Posterior vena cava (tissue), 2 donors: ENCODE measurements around the gene RXRB. TPM values are rescaled to one million over a fixed set of nuclear protein-coding genes. Genes with fewer than 3 reads are reported as not detected.

Experiments used
- DNase-seq: peaks from one replicate; pipeline ENCODE4 v3.0.0-alpha.2; 2020; ENCODE audit warnings: low spot score
- intact Hi-C, 2 donors: fragments of 100-400 bp; cut with DNase I; formaldehyde crosslinking; loops; one replicate each; pipeline versions ENCODE4 v1.14.1 to v1.14.2; 2022 to 2023
- microRNA-seq, 2 donors: library from miRNA; unstranded; fragments of <30 nt; microRNA quantifications; one replicate each; pipeline ENCODE4 v1.2.0, GENCODE V29; 2020 to 2021; ENCODE audit warnings: borderline microRNAs expressed in 2 of 2
- total RNA-seq, 2 donors: library from RNA; stranded (reverse); fragmentation: NEBNext Ultra II Directional; extraction: Animal tissue kit (Norgen Biotek cat#: 25700); gene quantifications; one replicate each; pipeline ENCODE4 v1.2.1, GENCODE V29; 2021
- donor health status: DM: yes; HTN: yes; CAD: no.
- donor health status: DM: yes; HTN: yes; CAD: no.

Gene RXRB
- total RNA-seq, 2 donors from 2014 or later = 31.3 to 31.7 TPM

GRCh38 chr6:33144373-33144772 lies 56.1 kb downstream of the RXRB start:
- intact Hi-C loops = no loop called here

More at GRCh38 chr6:33144373-33144772, 56.1 kb downstream of the RXRB start:
- DNase-seq = peak; percentile 52

Small RNAs within 50 kb of the gene (microRNA-seq; reads per million reads assigned to microRNA genes)
- gene MIR219A1 = 0.97 to 1.0 reads per million in 2 donors

Other genes with a start within 250 kb of the RXRB start
- gene HLA-DMA, start 247.6 kb downstream of the RXRB start, total RNA-seq = 10 to 100 TPM; 16.1 to 35.0 TPM
- 100 to 1,000 TPM; 125 to 129 TPM for gene BRD2, start 232.1 kb downstream of the RXRB start, total RNA-seq
- 1 to 10 TPM; 3.1 to 3.5 TPM for gene HLA-DOA, start 191.1 kb downstream of the RXRB start, total RNA-seq
- gene HLA-DPA1, start 127.0 kb downstream of the RXRB start, total RNA-seq = 10 to 100 TPM; 44.4 to 84.9 TPM
- gene HLA-DPB1, start 124.7 kb downstream of the RXRB start, total RNA-seq = 10 to 100 TPM; 37.4 to 63.9 TPM
- gene COL11A2, start 8.2 kb downstream of the RXRB start, total RNA-seq = 1 to 10 TPM in 1 of 2 donors, under 1 TPM in 1; 0.43 to 1.0 TPM
- 10 to 100 TPM; 79.4 to 86.2 TPM for gene SLC39A7, start 202 bp upstream of the RXRB start, total RNA-seq
- gene HSD17B8, start 4.0 kb upstream of the RXRB start, total RNA-seq = 1 to 10 TPM; 2.8 to 4.0 TPM
- 10 to 100 TPM; 29.8 to 32.2 TPM for gene RING1, start 7.8 kb upstream of the RXRB start, total RNA-seq
- gene VPS52, start 71.2 kb upstream of the RXRB start, total RNA-seq = 10 to 100 TPM; 27.8 to 44.0 TPM
- gene RPS18, start 71.4 kb upstream of the RXRB start, total RNA-seq = 1,000 to 10,000 TPM; 1,709 to 1,844 TPM
- gene B3GALT4, start 76.5 kb upstream of the RXRB start, total RNA-seq = 10 to 100 TPM in 1 of 2 donors, 1 to 10 TPM in 1; 9.5 to 14.1 TPM
- 10 to 100 TPM; 31.7 to 40.3 TPM for gene WDR46, start 88.6 kb upstream of the RXRB start, total RNA-seq
- 10 to 100 TPM; 29.1 to 31.0 TPM for gene PFDN6, start 88.9 kb upstream of the RXRB start, total RNA-seq
- 10 to 100 TPM; 52.4 to 52.8 TPM for gene RGL2, start 98.3 kb upstream of the RXRB start, total RNA-seq
- 10 to 100 TPM; 57.7 to 65.8 TPM for gene TAPBP, start 113.4 kb upstream of the RXRB start, total RNA-seq
- 10 to 100 TPM; 15.7 to 17.0 TPM for gene ZBTB22, start 117.1 kb upstream of the RXRB start, total RNA-seq
- 10 to 100 TPM; 30.3 to 42.3 TPM for gene DAXX, start 122.3 kb upstream of the RXRB start, total RNA-seq
- 1 to 10 TPM in 1 of 2 donors, under 1 TPM in 1; 0.29 to 1.0 TPM for gene KIFC1, start 191.2 kb upstream of the RXRB start, total RNA-seq
- gene PHF1, start 210.3 kb upstream of the RXRB start, total RNA-seq = 10 to 100 TPM; 46.3 to 67.6 TPM
- gene CUTA, start 217.4 kb upstream of the RXRB start, total RNA-seq = 100 to 1,000 TPM; 107 to 110 TPM
- gene SYNGAP1, start 219.4 kb upstream of the RXRB start, total RNA-seq = 10 to 100 TPM; 15.4 to 19.3 TPM